Measurements from ENCODE around the gene VAV3.

Gene VAV3

GRCh38 chr1:107551456-107551855 lies 413.5 kb downstream of the VAV3 start:
- no peak for DNase-seq

GRCh38 chr1:107550358-107550757 lies 414.6 kb downstream of the VAV3 start:
- no peak for DNase-seq

- no peak for DNase-seq
Measured at GRCh38 chr1:107549152-107549810, 415.7 kb downstream of the VAV3 start.

- DNase-seq = no peak
Measured at GRCh38 chr1:107548276-107548675, 416.7 kb downstream of the VAV3 start.

- no peak for DNase-seq
Measured at GRCh38 chr1:107547363-107548155, 417.4 kb downstream of the VAV3 start.

GRCh38 chr1:107546576-107546975 lies 418.4 kb downstream of the VAV3 start:
- DNase-seq = no peak

- no peak for DNase-seq
Measured at GRCh38 chr1:107545879-107546278, 419.1 kb downstream of the VAV3 start.

GRCh38 chr1:107545056-107545577 lies 419.9 kb downstream of the VAV3 start:
- DNase-seq = no peak

- no peak for DNase-seq
Measured at GRCh38 chr1:107544285-107544684, 420.7 kb downstream of the VAV3 start.

- no peak for DNase-seq
Measured at GRCh38 chr1:107541412-107541811, 423.6 kb downstream of the VAV3 start.

GRCh38 chr1:107538502-107538901 lies 426.5 kb downstream of the VAV3 start:
- DNase-seq = no peak

GRCh38 chr1:107536266-107536665 lies 428.7 kb downstream of the VAV3 start:
- DNase-seq = no peak

GRCh38 chr1:107535091-107535490 lies 429.9 kb downstream of the VAV3 start:
- no peak for DNase-seq

- no peak for DNase-seq
Measured at GRCh38 chr1:107534632-107535031, 430.3 kb downstream of the VAV3 start.

- DNase-seq = no peak
Measured at GRCh38 chr1:107533436-107533835, 431.5 kb downstream of the VAV3 start.

GRCh38 chr1:107532318-107532717 lies 432.7 kb downstream of the VAV3 start:
- no peak for DNase-seq

GRCh38 chr1:107531065-107531908 lies 433.7 kb downstream of the VAV3 start:
- DNase-seq = no peak

GRCh38 chr1:107530543-107530942 lies 434.4 kb downstream of the VAV3 start:
- DNase-seq = no peak

- DNase-seq = peak; percentile 37
Measured at GRCh38 chr1:107529511-107530149, 435.4 kb downstream of the VAV3 start.

GRCh38 chr1:107526524-107527198 lies 438.3 kb downstream of the VAV3 start:
- no peak for DNase-seq

- DNase-seq = no peak
Measured at GRCh38 chr1:107525961-107526360, 439.0 kb downstream of the VAV3 start.

GRCh38 chr1:107525145-107525544 lies 439.8 kb downstream of the VAV3 start:
- peak; percentile 23 for DNase-seq

All from activated CD4-positive, alpha-beta T cell treated with anti-CD3 and anti-CD28 coated beads, Interleukin-2, amount 50 U/mL, for 16 hours (primary cell).